CD4-positive, alpha-beta memory T cell (primary cell): Measurements from ENCODE around the gene RBFA. TPM values are rescaled to one million over a fixed set of nuclear protein-coding genes. Genes with fewer than 3 reads are reported as not detected.
A peak's percentile ranks its signal among the peaks of the same experiment; 100 is the strongest.
"Not testable (repeated sequence)": the region's sequence is repeated elsewhere in the genome, so short reads cannot be mapped to it uniquely, and the experiment has no call there.

Source experiments
- CTCF ChIA-PET: fragments of 350-600 bp; sonication (Branson Sonifier 250); formaldehyde crosslinking; loops from one replicate; lab custom pipeline; 2021; ENCODE audit warnings: inconsistent platforms; ENCODE audit not compliant: partially characterized antibody; lab: Charles Lee
- POLR2A ChIA-PET: fragments of 350-600 bp; sonication (Branson Sonifier 250); formaldehyde crosslinking; loops from one replicate; lab custom pipeline; 2021; ENCODE audit not compliant: partially characterized antibody; lab: Charles Lee
- DNase-seq, 5 donors: peaks; one replicate each; pipeline versions ENCODE4 v3.0.0 to v3.0.0-alpha.2; 2020 to 2022; ENCODE audit warnings: mixed read lengths in 1 of 5
- H3K27ac ChIP-seq: one replicate; pipeline ENCODE4 v1.7.0; 2013; ENCODE audit warnings: low read depth, low read length
- H3K27me3 ChIP-seq: 2 replicates; pipeline ENCODE4 v1.7.0; 2013; ENCODE audit warnings: mild to moderate bottlenecking, low read length, moderate library complexity; ENCODE audit not compliant: insufficient read depth
- H3K36me3 ChIP-seq: 2 replicates; pipeline ENCODE4 v1.7.0; 2013; ENCODE audit warnings: mild to moderate bottlenecking, low read length, moderate library complexity; ENCODE audit not compliant: insufficient read depth
- H3K4me1 ChIP-seq: 2 replicates; pipeline ENCODE4 v1.7.0; 2013; ENCODE audit warnings: mild to moderate bottlenecking, low read length, moderate library complexity; ENCODE audit not compliant: insufficient read depth
- H3K4me3 ChIP-seq, 2 donors: one replicate each; pipeline ENCODE4 v1.7.0; 2013; ENCODE audit warnings: low read length in 2 of 2, mild to moderate bottlenecking in 1 of 2
- H3K9me3 ChIP-seq, 2 donors: one replicate each; pipeline ENCODE4 v1.7.0; 2013; ENCODE audit warnings: low read length in 2 of 2, control low read depth in 1 of 2; ENCODE audit not compliant: control insufficient read depth in 1 of 2
- H3K27ac Mint-ChIP-seq, 7 donors: one replicate each; pipeline ENCODE4 v1.8.0; 2020 to 2021; ENCODE audit warnings: mixed read lengths in 7 of 7, mild to moderate bottlenecking in 6 of 7, inconsistent platforms in 3 of 7, moderate library complexity in 3 of 7
- H3K27me3 Mint-ChIP-seq, 2 donors: one replicate each; pipeline ENCODE4 v1.8.0; 2020 to 2021; ENCODE audit warnings: mixed read lengths in 2 of 2
- H3K36me3 Mint-ChIP-seq, 2 donors: one replicate each; pipeline ENCODE4 v1.8.0; 2020 to 2021; ENCODE audit warnings: mixed read lengths in 2 of 2, inconsistent platforms in 1 of 2, mild to moderate bottlenecking in 1 of 2
- H3K4me1 Mint-ChIP-seq, 4 donors: one replicate each; pipeline ENCODE4 v1.8.0; 2020 to 2021; ENCODE audit warnings: mixed read lengths in 4 of 4, mild to moderate bottlenecking in 1 of 4
- H3K4me3 Mint-ChIP-seq, 8 donors: one replicate each; pipeline ENCODE4 v1.8.0; 2020 to 2021; ENCODE audit warnings: mixed read lengths in 8 of 8, mild to moderate bottlenecking in 7 of 8, moderate library complexity in 6 of 8, inconsistent platforms in 3 of 8
- H3K9me3 Mint-ChIP-seq, 8 donors: one replicate each; pipeline ENCODE4 v1.8.0; 2020 to 2021; ENCODE audit warnings: mixed read lengths in 8 of 8, mild to moderate bottlenecking in 5 of 8, inconsistent platforms in 3 of 8, moderate library complexity in 1 of 8
- intact Hi-C: fragments of 100-400 bp; cut with micrococcal nuclease; formaldehyde crosslinking; loops from one replicate; pipeline ENCODE4 v1.15.1; 2023
- polyA plus RNA-seq, 2 donors: library from polyadenylated mRNA; unstranded; fragments of 300-500 nt; fragmentation: Illumina TruSeq; gene quantifications; one replicate each; pipeline ENCODE4 v1.2.3, GENCODE V29; 2021
- total RNA-seq, 2 experiments: library from RNA; stranded (reverse); gene quantifications; one replicate each; pipeline ENCODE4 v1.2.3, GENCODE V29; 2021

Gene RBFA
- total and polyA plus RNA-seq, 4 experiments from 2014 or later: 8.8 to 14.9 (median 12.0) TPM

GRCh38 chr18:80026363-80026762 lies 7.9 kb upstream of the RBFA start:
- H3K9me3 Mint-ChIP-seq: peaks cover 2 to 85% (median 63%) of the 10 kb centered on the region in 8 donors
- no peak overlapping the region for H3K4me3 ChIP-seq
- intact Hi-C loops: no loop called here
- H3K4me1 ChIP-seq: no peaks in the 10 kb centered on the region
- no peaks in the 10 kb centered on the region for H3K36me3 ChIP-seq
- peaks cover 34 to 41% of the 10 kb centered on the region in 2 donors for H3K36me3 Mint-ChIP-seq
- ChIA-PET POLR2A (no interaction called here), CTCF (no interaction called here)
- H3K9me3 ChIP-seq: peaks cover 7 to 38% of the 10 kb centered on the region in 2 donors
- no peak overlapping the region for H3K27ac ChIP-seq
- no peak for DNase-seq
- no peaks in the 10 kb centered on the region for H3K27me3 Mint-ChIP-seq
- H3K27me3 ChIP-seq: no peaks in the 10 kb centered on the region
- no peak overlapping the region for H3K27ac Mint-ChIP-seq
- H3K4me3 Mint-ChIP-seq: no peak overlapping the region
- no peaks in the 10 kb centered on the region for H3K4me1 Mint-ChIP-seq

GRCh38 chr18:80027719-80028118 lies 6.5 kb upstream of the RBFA start:
- H3K27ac Mint-ChIP-seq, intact Hi-C loops, POLR2A ChIA-PET, H3K36me3 ChIP-seq, H3K27ac ChIP-seq, CTCF ChIA-PET, H3K4me1 ChIP-seq, H3K4me3 Mint-ChIP-seq, H3K4me1 Mint-ChIP-seq, H3K27me3 ChIP-seq, DNase-seq, H3K27me3 Mint-ChIP-seq, H3K4me3 ChIP-seq: not testable (repeated sequence)
- H3K9me3 Mint-ChIP-seq: peaks cover 2 to 72% (median 50%) of the 10 kb centered on the region in 8 donors
- peaks cover 33 to 41% of the 10 kb centered on the region in 2 donors for H3K36me3 Mint-ChIP-seq
- H3K9me3 ChIP-seq: peaks cover 0 to 30% of the 10 kb centered on the region in 2 donors

GRCh38 chr18:80029690-80030089 lies 4.5 kb upstream of the RBFA start:
- POLR2A ChIA-PET: no interaction called here
- H3K4me1 ChIP-seq: peaks cover 9% of the 10 kb centered on the region
- peaks cover 2 to 58% (median 30%) of the 10 kb centered on the region in 8 donors for H3K9me3 Mint-ChIP-seq
- no peak overlapping the region for H3K27ac Mint-ChIP-seq
- peaks cover 30 to 32% of the 10 kb centered on the region in 2 donors for H3K36me3 Mint-ChIP-seq
- H3K4me3 ChIP-seq: no peak overlapping the region
- H3K27me3 Mint-ChIP-seq: no peaks in the 10 kb centered on the region
- no peak overlapping the region for H3K4me3 Mint-ChIP-seq
- H3K27ac ChIP-seq: no peak overlapping the region
- peaks cover 0 to 12% of the 10 kb centered on the region in 2 donors for H3K9me3 ChIP-seq
- no peaks in the 10 kb centered on the region for H3K36me3 ChIP-seq
- no peaks in the 10 kb centered on the region for H3K27me3 ChIP-seq
- DNase-seq: no peak
- intact Hi-C loops: loop anchor here (5.0 kb wide), 2 partner anchors 507 to 627 kb away; no protein-coding TSS in a partner anchor
- CTCF ChIA-PET: no interaction called here
- H3K4me1 Mint-ChIP-seq: peaks cover 6 to 22% (median 11%) of the 10 kb centered on the region in 4 donors

DNA sequence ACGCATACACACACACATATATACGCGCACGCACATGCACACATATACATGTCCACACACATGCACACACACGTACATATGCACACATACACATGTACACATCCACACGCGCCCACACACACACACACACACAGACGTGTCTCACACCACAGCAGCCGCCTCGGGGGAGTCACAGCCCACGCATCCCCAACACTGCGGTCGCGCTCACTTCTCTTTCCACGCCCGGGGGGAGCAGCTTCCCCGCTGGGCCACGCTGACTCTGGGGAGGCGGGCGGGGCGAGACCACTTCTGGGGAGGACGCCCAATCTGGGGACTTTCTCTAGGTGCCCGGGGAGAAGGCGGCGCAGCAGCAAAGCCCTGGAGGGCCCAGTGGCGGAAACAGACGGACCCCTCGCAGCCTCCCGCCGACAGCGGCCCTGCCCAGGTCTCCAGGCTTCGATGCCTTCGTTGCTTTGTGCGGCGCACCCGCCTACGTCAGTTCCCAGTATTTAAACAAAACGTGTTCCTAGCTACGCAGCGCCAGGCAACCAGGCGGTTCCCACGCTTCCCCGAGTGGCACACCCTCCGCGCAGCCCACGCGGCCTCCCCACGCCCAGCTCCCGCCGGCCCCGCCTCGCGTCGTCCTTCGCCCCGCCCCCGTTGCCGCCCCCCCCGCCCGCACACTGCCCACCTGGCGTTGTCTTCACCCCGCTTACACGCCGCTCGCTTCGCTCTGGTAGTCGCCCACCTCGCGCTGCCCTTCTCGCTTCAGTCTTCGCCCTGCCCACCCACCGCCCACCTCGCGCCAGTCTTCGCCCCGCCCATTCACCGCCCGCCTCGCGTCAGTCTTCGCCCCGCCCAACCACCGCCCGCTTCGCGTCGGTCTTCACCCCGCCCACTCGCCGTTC lies 810 bp upstream of the RBFA start:
- H3K4me3 Mint-ChIP-seq: peak overlapping the region; percentile 88 to 96 (median 92)
- ChIA-PET POLR2A (interaction anchor here (0.7 to 3.4 kb wide), 14 partner anchors 10 to 965 kb away, joined by 3 to 33 read pairs (median 4); partner anchors contain the start of genes ADNP2, ATP9B, HSBP1L1 and SLC66A2), CTCF (interaction anchor here (0.8 to 1.2 kb wide), 2 partner anchors 46 to 126 kb away, joined by 3 read pairs; no protein-coding TSS in a partner anchor)
- Histone ChIP-seq H3K27me3 (no peaks in the 10 kb centered on the region), H3K27ac (peak overlapping the region; percentile 80), H3K4me3 (peak overlapping the region; percentile 38 to 88), H3K4me1 (peaks cover 18% of the 10 kb centered on the region), H3K9me3 (no peaks in the 10 kb centered on the region), H3K36me3 (no peaks in the 10 kb centered on the region)
- peaks cover 15 to 38% (median 26%) of the 10 kb centered on the region in 4 donors for H3K4me1 Mint-ChIP-seq
- peaks cover 16 to 23% of the 10 kb centered on the region in 2 donors for H3K36me3 Mint-ChIP-seq
- no peaks in the 10 kb centered on the region for H3K27me3 Mint-ChIP-seq
- H3K9me3 Mint-ChIP-seq: peaks cover 0 to 23% (median 5%) of the 10 kb centered on the region in 8 donors
- DNase-seq: peak; percentile 86 to 89 (median 89)
- H3K27ac Mint-ChIP-seq: peak overlapping the region; percentile 94 to 99 (median 97)
- intact Hi-C loops: loop anchor here (1.0 to 5.0 kb wide), 7 partner anchors 45 to 631 kb away; partner anchors contain the start of genes ADNP2, CTDP1, SLC66A2 and TXNL4A

DNA sequence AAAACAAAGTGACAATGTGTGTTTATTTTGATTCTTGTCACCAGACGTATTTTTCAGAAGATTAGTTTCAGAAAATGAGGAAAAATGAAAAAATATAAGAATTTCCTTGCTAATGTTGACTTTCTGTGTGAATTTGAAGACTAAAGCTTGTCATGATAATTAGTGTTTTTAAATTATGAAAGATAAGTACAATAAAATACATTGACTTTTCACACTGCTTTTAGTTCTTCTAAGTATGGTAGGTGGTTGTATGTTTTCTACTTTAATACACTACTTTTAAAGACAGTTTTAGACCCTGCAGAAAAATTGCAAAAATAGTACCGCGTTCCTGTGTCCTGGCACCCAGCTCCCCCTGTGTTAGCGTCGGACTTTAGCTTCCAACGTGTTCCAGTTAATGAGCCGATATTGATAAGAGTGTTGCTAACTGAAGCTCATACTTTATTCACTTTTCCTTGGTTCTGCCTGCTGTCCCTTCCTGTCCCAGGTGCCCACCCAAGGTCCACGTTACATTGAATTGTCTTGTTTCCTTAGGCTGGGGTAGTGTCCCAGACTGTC lies 695 bp downstream of the RBFA start:
- no peaks in the 10 kb centered on the region for H3K9me3 ChIP-seq
- ChIA-PET POLR2A (interaction anchor here (2.1 to 3.4 kb wide), 3 partner anchors 46 to 83 kb away, joined by 15 to 33 read pairs (median 19); partner anchors contain the start of genes ADNP2, SLC66A2 and TXNL4A), CTCF (interaction anchor here (0.8 to 1.5 kb wide), 3 partner anchors 8 to 75 kb away, joined by 3 read pairs; partner anchors contain the start of gene ADNP2)
- Mint-ChIP-seq H3K27ac (peak overlapping the region; percentile 90 to 99 (median 97)), H3K27me3 (no peaks in the 10 kb centered on the region), H3K9me3 (peaks cover 0 to 13% (median 0%) of the 10 kb centered on the region in 8 donors), H3K36me3 (peaks cover 22 to 24% of the 10 kb centered on the region in 2 donors), H3K4me3 (peak overlapping the region; percentile 88 to 96 (median 92)), H3K4me1 (peaks cover 15 to 38% (median 27%) of the 10 kb centered on the region in 4 donors)
- H3K27me3 ChIP-seq: no peaks in the 10 kb centered on the region
- H3K4me1 ChIP-seq: peaks cover 18% of the 10 kb centered on the region
- intact Hi-C loops: loop anchor here (1.0 to 5.0 kb wide), 6 partner anchors 47 to 633 kb away; partner anchors contain the start of genes ADNP2, CTDP1, SLC66A2 and TXNL4A
- peak overlapping the region; percentile 80 for H3K27ac ChIP-seq
- no peak for DNase-seq
- H3K36me3 ChIP-seq: no peaks in the 10 kb centered on the region
- peak overlapping the region; percentile 78 to 80 for H3K4me3 ChIP-seq

DNA sequence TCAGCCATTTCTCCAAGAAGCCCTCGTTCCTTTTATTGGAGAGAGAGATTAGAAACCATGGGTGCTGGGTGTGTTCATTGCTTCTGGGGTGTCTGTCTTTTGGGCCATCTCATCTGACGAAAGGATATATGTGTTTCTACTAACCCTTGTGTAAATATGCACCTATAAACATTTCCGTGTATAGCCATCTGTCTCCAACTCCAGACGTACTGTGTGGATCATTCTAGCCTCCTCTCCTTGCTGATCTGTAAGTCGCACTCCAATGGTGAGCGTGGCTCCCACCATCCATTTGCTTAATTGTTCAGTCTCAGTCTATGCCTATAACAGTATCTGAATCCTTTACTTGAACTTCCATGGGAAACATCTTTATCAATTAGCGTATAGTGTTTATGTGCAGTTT lies 1.8 kb downstream of the RBFA start:
- CTCF ChIA-PET: no interaction called here

More for the DNA sequence above, 1.8 kb downstream of the RBFA start:
- no peaks in the 10 kb centered on the region for H3K9me3 ChIP-seq
- intact Hi-C loops: no loop called here
- H3K27ac ChIP-seq: no peak overlapping the region
- DNase-seq: no peak
- no peaks in the 10 kb centered on the region for H3K27me3 ChIP-seq
- no peaks in the 10 kb centered on the region for H3K27me3 Mint-ChIP-seq
- H3K4me3 ChIP-seq: no peak overlapping the region
- peak overlapping the region in 2 of 7 donors; percentile 16 to 97 for H3K27ac Mint-ChIP-seq
- H3K36me3 ChIP-seq: no peaks in the 10 kb centered on the region
- POLR2A ChIA-PET: no interaction called here
- peak overlapping the region in 7 of 8 donors; percentile 88 to 95 (median 91) for H3K4me3 Mint-ChIP-seq
- H3K36me3 Mint-ChIP-seq: peaks cover 24 to 29% of the 10 kb centered on the region in 2 donors
- peaks cover 0 to 8% (median 0%) of the 10 kb centered on the region in 8 donors for H3K9me3 Mint-ChIP-seq
- peaks cover 15 to 38% (median 27%) of the 10 kb centered on the region in 4 donors for H3K4me1 Mint-ChIP-seq
- peaks cover 18% of the 10 kb centered on the region for H3K4me1 ChIP-seq
